Glutamatergic neuron (in vitro differentiated cells): Measurements from ENCODE around the gene SCAP. TPM values are rescaled to one million over a fixed set of nuclear protein-coding genes. Genes with fewer than 3 reads are reported as not detected.

Experiments used
- DNase-seq: peaks from one replicate; pipeline ENCODE4 v3.0.0; 2022
- H3K27ac Mint-ChIP-seq: one replicate; pipeline ENCODE4 v1.8.0; 2020; ENCODE audit warnings: mild to moderate bottlenecking, mixed read lengths, inconsistent platforms; ENCODE audit not compliant: unreplicated experiment
- H3K27me3 Mint-ChIP-seq: one replicate; pipeline ENCODE4 v1.8.0; 2020; ENCODE audit warnings: mild to moderate bottlenecking, moderate library complexity, mixed read lengths, inconsistent platforms; ENCODE audit not compliant: unreplicated experiment
- H3K36me3 Mint-ChIP-seq: one replicate; pipeline ENCODE4 v1.8.0; 2020; ENCODE audit warnings: mild to moderate bottlenecking, mixed read lengths, inconsistent platforms; ENCODE audit not compliant: unreplicated experiment
- H3K4me1 Mint-ChIP-seq: one replicate; pipeline ENCODE4 v1.8.0; 2020; ENCODE audit warnings: mild to moderate bottlenecking, low read depth, mixed read lengths, inconsistent platforms; ENCODE audit not compliant: unreplicated experiment
- H3K4me3 Mint-ChIP-seq: one replicate; pipeline ENCODE4 v1.8.0; 2020; ENCODE audit warnings: mild to moderate bottlenecking, mixed read lengths, inconsistent platforms; ENCODE audit not compliant: unreplicated experiment
- H3K9me3 Mint-ChIP-seq: one replicate; pipeline ENCODE4 v1.8.0; 2020; ENCODE audit warnings: mild to moderate bottlenecking, moderate library complexity, mixed read lengths, inconsistent platforms; ENCODE audit not compliant: unreplicated experiment
- total RNA-seq: library from RNA; stranded (reverse); fragmentation: NEBNext Ultra II Directional; extraction: Animal tissue kit (Norgen Biotek cat#: 25700); gene quantifications from one replicate; pipeline ENCODE4 v1.2.1, GENCODE V29; 2021; ENCODE audit not compliant: unreplicated experiment
- TF ChIP-seq, protein P1 (sequence below): fragments of 200-600 bp; sonication (generic); IDR thresholded peaks from one replicate; pipeline ENCODE4 v1.5.0; 2021; ENCODE audit not compliant: partially characterized antibody, unreplicated experiment

Gene SCAP
- total RNA-seq, 1 donor from 2014 or later, result 82.7 TPM

GRCh38 chr3:47420511-47421484 is 54.9 kb downstream of the SCAP start:
- no peaks in the 10 kb centered on the region for H3K36me3 Mint-ChIP-seq
- peaks cover 6% of the 10 kb centered on the region for H3K4me1 Mint-ChIP-seq

GRCh38 chr3:47420044-47420430 is 55.7 kb downstream of the SCAP start:
- no peaks in the 10 kb centered on the region for H3K36me3 Mint-ChIP-seq
- H3K27ac Mint-ChIP-seq, result no peak overlapping the region
- H3K9me3 Mint-ChIP-seq, result peaks cover 13% of the 10 kb centered on the region
- no peak for DNase-seq
- TF ChIP-seq, protein P1, sequence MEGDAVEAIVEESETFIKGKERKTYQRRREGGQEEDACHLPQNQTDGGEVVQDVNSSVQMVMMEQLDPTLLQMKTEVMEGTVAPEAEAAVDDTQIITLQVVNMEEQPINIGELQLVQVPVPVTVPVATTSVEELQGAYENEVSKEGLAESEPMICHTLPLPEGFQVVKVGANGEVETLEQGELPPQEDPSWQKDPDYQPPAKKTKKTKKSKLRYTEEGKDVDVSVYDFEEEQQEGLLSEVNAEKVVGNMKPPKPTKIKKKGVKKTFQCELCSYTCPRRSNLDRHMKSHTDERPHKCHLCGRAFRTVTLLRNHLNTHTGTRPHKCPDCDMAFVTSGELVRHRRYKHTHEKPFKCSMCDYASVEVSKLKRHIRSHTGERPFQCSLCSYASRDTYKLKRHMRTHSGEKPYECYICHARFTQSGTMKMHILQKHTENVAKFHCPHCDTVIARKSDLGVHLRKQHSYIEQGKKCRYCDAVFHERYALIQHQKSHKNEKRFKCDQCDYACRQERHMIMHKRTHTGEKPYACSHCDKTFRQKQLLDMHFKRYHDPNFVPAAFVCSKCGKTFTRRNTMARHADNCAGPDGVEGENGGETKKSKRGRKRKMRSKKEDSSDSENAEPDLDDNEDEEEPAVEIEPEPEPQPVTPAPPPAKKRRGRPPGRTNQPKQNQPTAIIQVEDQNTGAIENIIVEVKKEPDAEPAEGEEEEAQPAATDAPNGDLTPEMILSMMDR, result no peak
- H3K4me1 Mint-ChIP-seq, result peaks cover 11% of the 10 kb centered on the region
- H3K4me3 Mint-ChIP-seq, result no peak overlapping the region
- H3K27me3 Mint-ChIP-seq, result peaks cover 12% of the 10 kb centered on the region

More at GRCh38 chr3:47420511-47421484, 54.9 kb downstream of the SCAP start:
- H3K4me3 Mint-ChIP-seq, result no peak overlapping the region
- peaks cover 9% of the 10 kb centered on the region for H3K9me3 Mint-ChIP-seq
- H3K27ac Mint-ChIP-seq, result peak overlapping the region; percentile 94
- TF ChIP-seq, protein P1, result peak; percentile 95
- peaks cover 10% of the 10 kb centered on the region for H3K27me3 Mint-ChIP-seq
- DNase-seq, result peak; percentile 92

DNA sequence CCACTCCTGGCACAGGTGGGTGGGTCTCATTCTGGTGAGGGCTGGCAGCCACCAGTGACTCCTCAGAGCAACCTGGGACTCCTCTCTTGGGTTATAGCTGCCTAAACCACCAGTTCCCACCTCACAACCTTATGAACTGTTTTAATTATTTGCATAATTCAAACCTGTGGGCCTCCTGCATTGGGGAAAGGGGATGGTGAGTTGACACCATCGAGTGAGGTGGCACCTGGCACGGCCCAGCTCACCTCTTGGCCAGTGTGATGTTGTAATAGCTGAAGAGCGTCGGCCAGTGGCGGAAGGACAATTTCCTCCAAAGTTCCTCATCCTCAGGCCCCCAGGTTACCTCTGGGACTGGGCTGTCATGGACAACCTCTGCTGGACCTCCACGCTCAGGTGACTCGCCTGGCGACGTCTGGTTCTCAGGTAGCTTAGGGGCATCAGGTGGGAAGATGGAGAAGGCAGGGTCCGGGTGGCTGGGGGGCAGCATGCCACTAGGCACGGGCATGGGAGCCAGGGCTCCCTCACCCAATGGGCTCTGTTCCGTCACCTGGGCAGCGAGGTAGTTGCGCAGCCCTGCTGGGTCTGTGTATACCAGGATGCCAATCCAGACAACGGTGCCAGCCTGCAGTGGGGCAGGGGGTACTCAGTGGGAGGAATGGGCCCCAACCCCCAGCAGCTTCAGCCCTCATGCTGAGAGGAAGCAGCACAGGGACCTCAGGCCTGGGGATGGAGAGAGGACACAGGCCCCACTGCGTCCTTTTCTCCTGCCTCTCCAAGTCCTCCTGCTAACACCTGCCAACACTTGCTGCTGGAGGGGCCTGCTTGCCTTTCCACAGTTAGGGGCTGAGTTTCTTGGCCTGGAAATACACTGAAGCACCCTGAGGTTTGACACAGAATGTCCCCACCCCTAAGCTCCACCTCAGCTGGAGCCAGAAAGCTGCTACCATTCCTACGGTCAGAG is 56.4 kb downstream of the SCAP start:
- H3K9me3 Mint-ChIP-seq, result peaks cover 12% of the 10 kb centered on the region
- H3K27me3 Mint-ChIP-seq, result peaks cover 12% of the 10 kb centered on the region
- H3K4me3 Mint-ChIP-seq, result no peak overlapping the region
- DNase-seq, result no peak
- TF ChIP-seq, protein P1, result no peak
- peak overlapping the region; percentile 52 for H3K27ac Mint-ChIP-seq
- H3K36me3 Mint-ChIP-seq, result no peaks in the 10 kb centered on the region
- H3K4me1 Mint-ChIP-seq, result peaks cover 14% of the 10 kb centered on the region

DNA sequence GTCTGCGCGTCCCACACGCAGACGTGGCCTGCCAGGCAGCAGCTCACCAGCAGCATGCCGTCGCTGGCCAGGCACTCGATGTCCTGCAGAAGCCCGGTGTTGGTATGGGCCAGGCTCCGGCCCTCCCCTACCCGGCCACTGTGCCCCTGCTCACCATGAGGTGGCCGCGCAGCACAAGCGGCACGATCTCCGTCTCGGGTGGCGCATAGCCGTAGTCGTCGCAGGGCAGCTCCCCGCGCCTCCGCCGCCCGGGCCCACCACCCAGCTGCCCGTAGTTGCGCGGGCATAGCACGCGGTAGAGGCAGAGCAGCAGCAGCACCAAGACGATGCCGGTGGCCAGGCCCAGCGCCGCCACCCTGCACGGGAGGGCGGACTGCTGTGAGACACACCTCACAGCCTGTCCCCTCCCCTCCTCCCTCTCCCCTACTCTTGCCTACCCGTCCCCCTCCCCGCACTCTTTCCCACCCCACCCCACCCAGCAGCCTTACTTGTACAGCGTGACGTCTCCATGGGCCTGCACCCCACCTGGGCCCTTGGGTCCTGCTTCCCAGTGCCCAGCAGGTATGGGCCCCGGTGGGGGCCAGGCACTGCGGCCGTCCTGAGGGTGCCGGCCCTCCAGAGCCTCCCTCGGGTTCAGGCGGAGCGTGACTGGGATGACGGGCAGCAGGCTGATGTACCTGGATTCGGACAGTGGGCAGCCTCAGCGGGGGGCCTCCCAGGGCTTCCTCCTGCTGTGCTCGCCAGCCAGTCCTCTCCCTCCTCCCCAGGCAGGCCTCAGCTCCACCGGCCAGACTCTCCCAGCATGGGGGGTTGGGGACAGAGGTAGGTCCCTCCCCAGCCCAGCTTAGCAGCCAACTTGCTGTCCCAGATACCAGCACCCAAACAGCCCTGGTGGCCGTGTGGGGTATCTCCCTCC is 57.3 kb downstream of the SCAP start:
- Mint-ChIP-seq H3K27ac (no peak overlapping the region), H3K4me1 (peaks cover 14% of the 10 kb centered on the region), H3K4me3 (no peak overlapping the region), H3K9me3 (peaks cover 13% of the 10 kb centered on the region), H3K27me3 (peaks cover 12% of the 10 kb centered on the region), H3K36me3 (no peaks in the 10 kb centered on the region)
- peak; percentile 22 for DNase-seq
- TF ChIP-seq, protein P1, result peak; percentile 48
